DOHH2 (cell line): ENCODE measurements around the gene IMP3.

Experiments
- CTCF ChIP-seq: fragments of 200-600 bp; sonication (generic); IDR thresholded peaks from one replicate; pipeline ENCODE4 v1.5.1; 2014; ENCODE audit warnings: antibody characterized with exemption, mild to moderate bottlenecking, low read depth, low read length; ENCODE audit not compliant: poor library complexity, severe bottlenecking
- EZH2phosphoT487 ChIP-seq: fragments of 200-600 bp; sonication (generic); IDR thresholded peaks from 2 replicates; pipeline ENCODE4 v1.6.1; 2017; ENCODE audit warnings: borderline replicate concordance, mild to moderate bottlenecking, antibody characterized with exemption, low read length, moderate library complexity, mixed read lengths

DNA sequence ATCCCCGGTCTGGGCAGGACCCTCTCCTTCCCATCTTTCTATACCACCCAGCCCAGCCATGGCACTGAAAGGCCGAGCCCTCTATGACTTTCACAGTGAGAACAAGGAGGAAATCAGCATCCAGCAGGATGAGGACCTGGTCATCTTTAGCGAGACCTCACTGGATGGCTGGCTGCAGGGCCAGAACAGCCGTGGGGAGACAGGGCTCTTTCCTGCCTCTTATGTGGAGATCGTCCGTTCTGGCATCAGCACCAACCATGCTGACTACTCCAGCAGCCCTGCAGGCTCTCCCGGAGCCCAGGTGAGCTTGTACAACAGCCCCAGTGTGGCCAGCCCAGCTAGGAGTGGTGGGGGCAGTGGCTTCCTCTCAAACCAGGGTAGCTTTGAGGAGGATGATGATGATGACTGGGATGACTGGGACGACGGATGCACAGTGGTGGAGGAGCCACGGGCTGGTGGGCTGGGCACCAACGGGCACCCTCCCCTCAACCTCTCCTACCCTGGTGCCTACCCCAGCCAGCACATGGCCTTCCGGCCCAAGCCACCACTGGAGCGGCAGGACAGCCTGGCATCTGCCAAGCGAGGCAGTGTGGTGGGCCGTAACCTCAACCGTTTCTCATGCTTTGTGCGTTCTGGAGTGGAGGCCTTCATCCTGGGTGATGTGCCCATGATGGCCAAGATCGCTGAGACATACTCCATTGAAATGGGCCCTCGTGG lies 9.2 kb upstream of the IMP3 start:
- TF ChIP-seq CTCF (no peak), EZH2phosphoT487 (no peak)
